ENCODE measurements around the gene PCDH1.

Gene PCDH1

GRCh38 chr5:141825791-141826560 is 52.2 kb downstream of the PCDH1 start:
- Histone ChIP-seq H3K9ac (ENCODE audit: low read length) (no peak overlapping the region), H4K20me1 (ENCODE audit: insufficient read depth, low read length) (no peaks in the 10 kb centered on the region), H3K4me2 (ENCODE audit: low read length) (no peak overlapping the region), H3K27me3 (ENCODE audit: low read depth, low read length) (no peaks in the 10 kb centered on the region), H3K9me3 (ENCODE audit: insufficient read depth, low read length) (no peaks in the 10 kb centered on the region), H3K4me1 (ENCODE audit: low read length) (no peaks in the 10 kb centered on the region), H3K36me3 (replicated peaks; ENCODE audit: low read depth, low read length) (no peaks in the 10 kb centered on the region), H3K4me3 (ENCODE audit: low read length) (no peak overlapping the region), H3K27ac (ENCODE audit: low read length) (no peak overlapping the region), H3K79me2 (ENCODE audit: low read length) (no peaks in the 10 kb centered on the region), H2AFZ (ENCODE audit: low read depth, low read length) (no peak overlapping the region)
- no peak for TF ChIP-seq EZH2phosphoT487 (IDR thresholded peaks at IDR 0.05; ENCODE audit: low read depth)
- TF ChIP-seq CTCF (IDR thresholded peaks at IDR 0.05; ENCODE audit: low read depth, low read length), result peak; percentile 57

GRCh38 chr5:141825241-141825671 is 53.0 kb downstream of the PCDH1 start:
- Histone ChIP-seq H3K27me3 (ENCODE audit: low read depth, low read length) (no peaks in the 10 kb centered on the region), H3K4me1 (ENCODE audit: low read length) (no peaks in the 10 kb centered on the region), H3K4me2 (ENCODE audit: low read length) (no peak overlapping the region), H3K4me3 (ENCODE audit: low read length) (no peak overlapping the region), H2AFZ (ENCODE audit: low read depth, low read length) (no peak overlapping the region), H3K27ac (ENCODE audit: low read length) (no peak overlapping the region), H3K79me2 (ENCODE audit: low read length) (no peaks in the 10 kb centered on the region), H3K36me3 (replicated peaks; ENCODE audit: low read depth, low read length) (no peaks in the 10 kb centered on the region), H3K9me3 (ENCODE audit: insufficient read depth, low read length) (no peaks in the 10 kb centered on the region), H4K20me1 (ENCODE audit: insufficient read depth, low read length) (no peaks in the 10 kb centered on the region), H3K9ac (ENCODE audit: low read length) (no peak overlapping the region)
- no peak for TF ChIP-seq CTCF (IDR thresholded peaks at IDR 0.05; ENCODE audit: low read depth, low read length)
- TF ChIP-seq EZH2phosphoT487 (IDR thresholded peaks at IDR 0.05; ENCODE audit: low read depth), result no peak

GRCh38 chr5:141824717-141825116 is 53.5 kb downstream of the PCDH1 start:
- Histone ChIP-seq H2AFZ (ENCODE audit: low read depth, low read length) (no peak overlapping the region), H4K20me1 (ENCODE audit: insufficient read depth, low read length) (no peaks in the 10 kb centered on the region), H3K4me3 (ENCODE audit: low read length) (no peak overlapping the region), H3K27ac (ENCODE audit: low read length) (no peak overlapping the region), H3K36me3 (replicated peaks; ENCODE audit: low read depth, low read length) (no peaks in the 10 kb centered on the region), H3K4me1 (ENCODE audit: low read length) (no peaks in the 10 kb centered on the region), H3K9ac (ENCODE audit: low read length) (no peak overlapping the region), H3K9me3 (ENCODE audit: insufficient read depth, low read length) (no peaks in the 10 kb centered on the region), H3K79me2 (ENCODE audit: low read length) (no peaks in the 10 kb centered on the region), H3K4me2 (ENCODE audit: low read length) (no peak overlapping the region), H3K27me3 (ENCODE audit: low read depth, low read length) (no peaks in the 10 kb centered on the region)
- no peak for TF ChIP-seq CTCF (IDR thresholded peaks at IDR 0.05; ENCODE audit: low read depth, low read length)
- TF ChIP-seq EZH2phosphoT487 (IDR thresholded peaks at IDR 0.05; ENCODE audit: low read depth), result no peak

- Histone ChIP-seq H2AFZ (ENCODE audit: low read depth, low read length) (no peak overlapping the region), H3K4me1 (ENCODE audit: low read length) (no peaks in the 10 kb centered on the region), H3K9ac (ENCODE audit: low read length) (no peak overlapping the region), H4K20me1 (ENCODE audit: insufficient read depth, low read length) (no peaks in the 10 kb centered on the region), H3K4me3 (ENCODE audit: low read length) (no peak overlapping the region), H3K27ac (ENCODE audit: low read length) (no peak overlapping the region), H3K27me3 (ENCODE audit: low read depth, low read length) (no peaks in the 10 kb centered on the region), H3K79me2 (ENCODE audit: low read length) (no peaks in the 10 kb centered on the region), H3K36me3 (replicated peaks; ENCODE audit: low read depth, low read length) (no peaks in the 10 kb centered on the region), H3K4me2 (ENCODE audit: low read length) (no peak overlapping the region), H3K9me3 (ENCODE audit: insufficient read depth, low read length) (no peaks in the 10 kb centered on the region)
- no peak for TF ChIP-seq CTCF (IDR thresholded peaks at IDR 0.05; ENCODE audit: low read depth, low read length)
- TF ChIP-seq EZH2phosphoT487 (IDR thresholded peaks at IDR 0.05; ENCODE audit: low read depth), result no peak
Measured at GRCh38 chr5:141823056-141823455, 55.2 kb downstream of the PCDH1 start.

Measured in OCI-LY3 (cell line).